ENCODE measurements around the gene C6orf47. TPM values are rescaled to one million over a fixed set of nuclear protein-coding genes. Genes with fewer than 3 reads are reported as not detected.

The C6orf47 gene
- total RNA-seq, 4 donors from 2014 or later = 6.2 to 31.9 (median 24.6) TPM

DNA sequence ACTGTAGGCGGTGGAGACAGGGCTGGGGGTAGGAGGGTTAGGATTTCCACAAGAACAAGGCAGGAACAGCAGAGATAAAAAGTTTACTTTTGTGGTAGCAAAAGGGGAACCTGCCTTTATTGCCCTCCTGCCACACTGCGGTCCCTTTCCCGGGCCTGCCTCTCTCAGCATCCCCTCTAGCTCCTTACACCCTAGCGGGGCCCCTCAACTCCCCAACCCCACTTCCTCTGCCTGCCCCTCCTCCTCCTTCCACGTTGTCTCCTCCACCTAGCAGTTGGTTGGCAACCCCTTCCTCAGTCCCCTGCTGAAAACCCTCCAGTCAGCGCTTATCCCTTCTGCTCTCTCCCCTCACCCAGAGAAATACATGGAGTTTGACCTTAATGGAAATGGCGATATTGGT lies 44.8 kb downstream of the C6orf47 start:
- DNase-seq = no peak
- H3K36me3 ChIP-seq = no peaks in the 10 kb centered on the region
- intact Hi-C loops (cut with DNase I; ENCODE audit: low total_unique reads) = no loop called here

DNA sequence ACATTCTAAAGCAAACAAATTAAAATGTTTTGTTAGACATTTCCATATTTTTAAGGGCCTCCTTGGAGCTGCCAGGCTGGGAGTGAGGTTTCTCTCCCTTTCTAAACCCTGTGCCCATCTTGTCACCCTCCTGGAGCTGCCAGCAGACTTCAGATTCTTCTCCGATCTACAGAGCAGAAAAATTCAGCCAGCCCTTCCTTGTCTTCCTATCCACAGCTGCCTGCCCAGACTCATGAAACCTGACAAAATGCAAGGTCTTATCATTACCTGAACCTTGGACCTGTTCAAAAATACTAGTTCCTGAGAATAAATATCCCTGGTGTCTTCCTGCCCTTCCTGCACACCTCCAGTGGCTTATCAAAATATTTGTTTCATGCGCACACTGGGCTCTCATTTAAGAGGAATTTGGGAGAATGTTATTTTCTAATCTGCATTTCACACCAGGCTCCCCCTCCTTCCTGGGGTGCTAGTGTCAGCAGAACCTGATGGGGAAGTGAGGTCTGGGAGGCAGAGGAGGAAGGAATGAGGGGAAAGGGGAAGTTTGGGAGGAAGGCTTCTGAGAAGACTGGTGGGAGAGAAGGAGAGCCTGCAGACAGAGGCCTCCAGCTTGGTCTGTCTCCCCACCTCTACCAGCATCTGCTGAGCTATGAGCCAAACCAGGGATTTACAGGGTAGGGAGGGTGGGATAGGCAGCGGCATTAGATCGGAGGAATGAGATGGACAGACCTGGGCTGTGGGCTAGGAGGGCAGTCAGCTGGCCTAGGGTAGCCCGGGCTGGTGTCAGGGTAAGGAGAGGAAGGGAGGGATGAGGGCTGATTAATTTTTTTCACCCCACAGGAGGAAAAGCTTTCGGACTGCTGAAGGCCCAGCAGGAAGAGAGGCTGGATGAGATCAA lies 45.6 kb downstream of the C6orf47 start, which contains the start of gene AIF1:
AIF1 (plus strand) TSS at position 551 of the 895 bp plus-strand sequence; CDS start at position 647, 96 bp downstream.
- Histone ChIP-seq H3K27me3 (no peaks in the 10 kb centered on the region), H3K4me1 (no peaks in the 10 kb centered on the region), H3K27ac (no peak within 1 kb of the TSS), H3K36me3 (no peaks in the 10 kb centered on the region), H3K9me3 (no peaks in the 10 kb centered on the region), H3K4me3 (no peak within 1 kb of the TSS)
- TF ChIP-seq CTCF (IDR thresholded peaks at IDR 0.05) = no peak
- TF ChIP-seq POLR2A (IDR thresholded peaks at IDR 0.05) = no peak
- DNase-seq = no peak
- intact Hi-C loops (cut with DNase I; ENCODE audit: low total_unique reads) = no loop called here

More for the DNA sequence above, 44.8 kb downstream of the C6orf47 start:
- TF ChIP-seq CTCF (IDR thresholded peaks at IDR 0.05) (no peak), POLR2A (IDR thresholded peaks at IDR 0.05) (no peak)
- Histone ChIP-seq H3K4me1 (no peaks in the 10 kb centered on the region), H3K9me3 (no peaks in the 10 kb centered on the region), H3K4me3 (no peak overlapping the region), H3K27me3 (no peaks in the 10 kb centered on the region), H3K27ac (no peak overlapping the region)

- intact Hi-C loops (cut with DNase I; ENCODE audit: low total_unique reads) = no loop called here
- H3K27ac ChIP-seq = no peak overlapping the region
- H3K9me3 ChIP-seq = no peaks in the 10 kb centered on the region
- H3K4me3 ChIP-seq = no peak overlapping the region
- no peaks in the 10 kb centered on the region for H3K4me1 ChIP-seq
- no peaks in the 10 kb centered on the region for H3K27me3 ChIP-seq
- TF ChIP-seq CTCF (IDR thresholded peaks at IDR 0.05) (no peak), POLR2A (IDR thresholded peaks at IDR 0.05) (no peak)
- no peaks in the 10 kb centered on the region for H3K36me3 ChIP-seq
- DNase-seq = no peak
Observed at GRCh38 chr6:31614075-31614619, 46.4 kb downstream of the C6orf47 start.

DNA sequence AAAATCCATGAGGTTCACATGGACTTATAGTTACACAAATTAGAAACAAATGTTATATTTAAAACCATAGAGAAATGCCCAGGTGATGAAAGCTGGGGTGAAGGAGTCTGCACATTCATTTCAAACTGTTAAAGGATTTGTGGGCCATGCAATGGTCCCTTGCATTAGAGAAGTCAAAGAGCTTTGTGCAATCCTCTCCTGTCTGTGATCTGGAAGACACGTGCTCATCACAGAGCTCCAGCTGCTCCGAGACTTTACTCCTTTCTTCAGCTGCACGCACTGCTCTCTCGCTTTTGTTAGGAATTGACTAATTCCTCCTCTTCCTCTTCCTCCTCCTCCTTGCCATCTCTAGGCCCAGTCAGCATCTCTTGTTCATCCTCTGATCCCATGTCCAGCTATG lies 49.6 kb downstream of the C6orf47 start:
- no peak for TF ChIP-seq POLR2A (IDR thresholded peaks at IDR 0.05)
- no peak for TF ChIP-seq CTCF (IDR thresholded peaks at IDR 0.05)
- Histone ChIP-seq H3K27me3 (no peaks in the 10 kb centered on the region), H3K4me3 (no peak overlapping the region), H3K27ac (no peak overlapping the region), H3K36me3 (no peaks in the 10 kb centered on the region), H3K9me3 (no peaks in the 10 kb centered on the region), H3K4me1 (no peaks in the 10 kb centered on the region)
- intact Hi-C loops (cut with DNase I; ENCODE audit: low total_unique reads) = no loop called here
- DNase-seq = no peak

All from uterus (tissue), 4 donors.